ENCODE measurements around the gene C12orf42.

GRCh38 chr12:103503546-103504480, 8.0 kb upstream of the C12orf42 start:
- TF ChIP-seq, protein P1, sequence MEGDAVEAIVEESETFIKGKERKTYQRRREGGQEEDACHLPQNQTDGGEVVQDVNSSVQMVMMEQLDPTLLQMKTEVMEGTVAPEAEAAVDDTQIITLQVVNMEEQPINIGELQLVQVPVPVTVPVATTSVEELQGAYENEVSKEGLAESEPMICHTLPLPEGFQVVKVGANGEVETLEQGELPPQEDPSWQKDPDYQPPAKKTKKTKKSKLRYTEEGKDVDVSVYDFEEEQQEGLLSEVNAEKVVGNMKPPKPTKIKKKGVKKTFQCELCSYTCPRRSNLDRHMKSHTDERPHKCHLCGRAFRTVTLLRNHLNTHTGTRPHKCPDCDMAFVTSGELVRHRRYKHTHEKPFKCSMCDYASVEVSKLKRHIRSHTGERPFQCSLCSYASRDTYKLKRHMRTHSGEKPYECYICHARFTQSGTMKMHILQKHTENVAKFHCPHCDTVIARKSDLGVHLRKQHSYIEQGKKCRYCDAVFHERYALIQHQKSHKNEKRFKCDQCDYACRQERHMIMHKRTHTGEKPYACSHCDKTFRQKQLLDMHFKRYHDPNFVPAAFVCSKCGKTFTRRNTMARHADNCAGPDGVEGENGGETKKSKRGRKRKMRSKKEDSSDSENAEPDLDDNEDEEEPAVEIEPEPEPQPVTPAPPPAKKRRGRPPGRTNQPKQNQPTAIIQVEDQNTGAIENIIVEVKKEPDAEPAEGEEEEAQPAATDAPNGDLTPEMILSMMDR (IDR thresholded peaks at IDR 0.05): peak in 6 of 7 experiments; percentile 24 to 49 (median 42)
- TF ChIP-seq POLR2A (IDR thresholded peaks at IDR 0.05): no peak

All from body of pancreas (tissue), 4 donors.